Liver (tissue), 9 donors: ENCODE measurements around the gene MTRF1L. TPM values are rescaled to one million over a fixed set of nuclear protein-coding genes. Genes with fewer than 3 reads are reported as not detected.

Source experiments
- DNase-seq: peaks from one replicate; pipeline ENCODE4 v3.0.0-alpha.2; 2017; ENCODE audit warnings: low spot score
- H3K27ac ChIP-seq, 2 donors: one replicate each; pipeline ENCODE4 v1.7.0; 2013; ENCODE audit warnings: inconsistent platforms in 2 of 2, low read length in 2 of 2, control low read depth in 1 of 2, low read depth in 1 of 2, mild to moderate bottlenecking in 1 of 2
- H3K27me3 ChIP-seq, 4 donors: one replicate each; pipeline versions ENCODE4 v1.6.1 to v1.7.0; 2013; ENCODE audit warnings: low read length in 3 of 4, inconsistent platforms in 1 of 4, mild to moderate bottlenecking in 1 of 4, moderate library complexity in 1 of 4; ENCODE audit not compliant: control insufficient read depth in 4 of 4, insufficient read depth in 4 of 4
- H3K36me3 ChIP-seq, 4 donors: one replicate each; pipeline versions ENCODE4 v1.6.1 to v1.7.0; 2013; ENCODE audit warnings: low read length in 3 of 4, mild to moderate bottlenecking in 3 of 4, low read depth in 1 of 4, moderate library complexity in 1 of 4; ENCODE audit not compliant: control insufficient read depth in 4 of 4, insufficient read depth in 3 of 4
- H3K4me1 ChIP-seq, 4 donors: one replicate each; pipeline versions ENCODE4 v1.6.1 to v1.7.0; 2013; ENCODE audit warnings: low read length in 3 of 4, mild to moderate bottlenecking in 3 of 4, moderate library complexity in 1 of 4; ENCODE audit not compliant: control insufficient read depth in 4 of 4, insufficient read depth in 4 of 4
- H3K4me3 ChIP-seq, 3 donors: one replicate each; pipeline versions ENCODE4 v1.6.1 to v1.7.0; 2013; ENCODE audit warnings: low read length in 3 of 3, control low read depth in 1 of 3, low read depth in 1 of 3, mild to moderate bottlenecking in 1 of 3
- H3K9ac ChIP-seq, 2 donors: one replicate each; pipeline ENCODE4 v1.7.0; 2013; ENCODE audit warnings: low read length in 2 of 2, mild to moderate bottlenecking in 2 of 2, moderate library complexity in 2 of 2, control low read depth in 1 of 2, low read depth in 1 of 2
- H3K9me3 ChIP-seq, 4 donors: one replicate each; pipeline versions ENCODE4 v1.6.1 to v1.7.0; 2013; ENCODE audit warnings: low read length in 3 of 4; ENCODE audit not compliant: control insufficient read depth in 4 of 4
- EGR1 ChIP-seq, 2 donors: IDR thresholded peaks; 2 replicates each; pipeline ENCODE4 v1.6.1; 2016 to 2018; ENCODE audit warnings: antibody characterized with exemption in 2 of 2, low read depth in 2 of 2
- FOXA1 ChIP-seq: IDR thresholded peaks from 2 replicates; pipeline ENCODE4 v1.6.1; 2016; ENCODE audit warnings: antibody characterized with exemption
- FOXA2 ChIP-seq: IDR thresholded peaks from 2 replicates; pipeline ENCODE4 v1.6.1; 2016; ENCODE audit warnings: antibody characterized with exemption
- GABPA ChIP-seq, 2 donors: IDR thresholded peaks in 1 of 2; conservative IDR thresholded peaks in 1 of 2; 2 replicates each; pipeline ENCODE4 v1.6.1; 2016; ENCODE audit warnings: antibody characterized with exemption in 2 of 2, mild to moderate bottlenecking in 1 of 2, moderate library complexity in 1 of 2
- HNF4A ChIP-seq, 2 donors: conservative IDR thresholded peaks; 2 replicates each; pipeline ENCODE4 v1.6.1; 2016; ENCODE audit warnings: antibody characterized with exemption in 2 of 2, mild to moderate bottlenecking in 2 of 2
- JUND ChIP-seq, 2 donors: IDR thresholded peaks; 2 replicates each; pipeline ENCODE4 v1.6.1; 2016; ENCODE audit warnings: antibody characterized with exemption in 2 of 2
- NR2F2 ChIP-seq: IDR thresholded peaks from 2 replicates; pipeline ENCODE4 v1.6.1; 2016; ENCODE audit warnings: antibody characterized with exemption
- RAD21 ChIP-seq, 2 donors: IDR thresholded peaks; 2 replicates each; pipeline ENCODE4 v1.6.1; 2016; ENCODE audit warnings: antibody characterized with exemption in 2 of 2, mild to moderate bottlenecking in 2 of 2
- RXRA ChIP-seq, 2 donors: IDR thresholded peaks; 2 replicates each; pipeline ENCODE4 v1.6.1; 2017 to 2018; ENCODE audit warnings: antibody characterized with exemption in 2 of 2, mild to moderate bottlenecking in 1 of 2
- SP1 ChIP-seq: IDR thresholded peaks from 2 replicates; pipeline ENCODE4 v1.6.1; 2018; ENCODE audit warnings: antibody characterized with exemption, mild to moderate bottlenecking
- TAF1 ChIP-seq: conservative IDR thresholded peaks from 2 replicates; pipeline ENCODE4 v1.6.1; 2016; ENCODE audit warnings: antibody characterized with exemption, mild to moderate bottlenecking
- WGBS: extraction: QIAGEN DNeasy Blood & Tissue Kit; methylation state at CpG from one replicate; pipeline ENCODE4 v1.1.7; 2013; 5-methylcytosine and 5-hydroxymethylcytosine counted together
- polyA plus RNA-seq, 2 donors: library from polyadenylated mRNA; stranded (reverse) in 1 of 2; unstranded in 1 of 2; fragments of 200-250 nt in 1 of 2; fragments of >200 nt in 1 of 2; fragmentation: Nextera tagmentation in 1 of 2; extraction: Ambion mirVana in 1 of 2; gene quantifications; one replicate each; pipeline versions ENCODE4 v1.2.1 to v1.2.3, GENCODE V29; 2013 to 2015
- total RNA-seq, 2 donors: library from RNA; depleted of rRNA; stranded (reverse); fragments of >200 nt; gene quantifications; one replicate each; pipeline ENCODE4 v1.2.3, GENCODE V29; 2014
- TF ChIP-seq, protein P1 (sequence below): IDR thresholded peaks from 2 replicates; pipeline ENCODE4 v1.6.1; 2016; ENCODE audit warnings: antibody characterized with exemption
- TF ChIP-seq, protein P2 (sequence below): IDR thresholded peaks from 2 replicates; pipeline ENCODE4 v1.6.1; 2016; ENCODE audit warnings: antibody characterized with exemption, mild to moderate bottlenecking
- TF ChIP-seq, protein P3 (sequence below): IDR thresholded peaks from 2 replicates; pipeline ENCODE4 v1.6.1; 2016; ENCODE audit warnings: antibody characterized with exemption
- TF ChIP-seq, protein P4 (sequence below): fragments of 150-350 bp; IDR thresholded peaks from 2 replicates; pipeline ENCODE4 v1.5.1; 2017; ENCODE audit warnings: improper control_type of control experiment, low read depth, low read length; ENCODE audit not compliant: missing input control
- TF ChIP-seq, protein P5 (sequence below): IDR thresholded peaks from 2 replicates; pipeline ENCODE4 v1.6.1; 2016; ENCODE audit warnings: antibody characterized with exemption
- donor health status: healthy.
- donor health status: healthy.
- donor health status: healthy.
- donor health status: healthy.
- donor health status: healthy.

Gene MTRF1L
- total and polyA plus RNA-seq, 4 donors: 6.1 to 11.1 (median 8.4) TPM

DNA sequence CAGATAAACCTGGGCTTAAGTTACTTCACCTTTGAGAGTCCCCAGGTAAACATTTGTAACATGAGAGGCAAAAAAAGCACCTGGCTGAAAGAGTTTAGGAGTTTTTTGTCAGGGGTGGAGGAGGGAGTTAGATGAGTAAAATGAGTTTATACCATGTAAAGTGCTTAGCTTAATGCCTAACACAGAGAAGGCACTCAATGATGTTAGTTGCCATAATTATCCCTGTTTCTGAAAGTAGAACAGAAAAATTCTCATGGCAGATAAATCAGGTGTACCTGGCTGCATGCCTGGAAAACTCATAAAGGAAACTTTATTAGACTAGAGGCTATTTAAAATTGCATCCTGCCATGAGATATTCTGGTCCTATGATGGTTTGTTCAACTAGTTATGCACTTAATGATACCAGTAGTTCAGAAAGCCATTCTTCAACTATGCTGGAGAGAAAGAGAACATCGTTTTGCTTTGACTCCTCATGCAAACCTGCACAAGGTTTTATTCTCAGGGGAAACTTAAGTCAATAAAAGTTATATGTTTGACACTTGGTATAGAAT lies 60.1 kb downstream of the MTRF1L start:
- TF ChIP-seq TAF1 (no peak), HNF4A (conservative IDR thresholded peaks at IDR 0.05) (no peak), FOXA1 (no peak), GABPA (IDR thresholded peaks at IDR 0.05 in 1 of 2, conservative IDR thresholded peaks at IDR 0.05 in 1 of 2) (no peak), JUND (IDR thresholded peaks at IDR 0.05) (no peak), SP1 (no peak), NR2F2 (no peak)
- TF ChIP-seq, protein P1, sequence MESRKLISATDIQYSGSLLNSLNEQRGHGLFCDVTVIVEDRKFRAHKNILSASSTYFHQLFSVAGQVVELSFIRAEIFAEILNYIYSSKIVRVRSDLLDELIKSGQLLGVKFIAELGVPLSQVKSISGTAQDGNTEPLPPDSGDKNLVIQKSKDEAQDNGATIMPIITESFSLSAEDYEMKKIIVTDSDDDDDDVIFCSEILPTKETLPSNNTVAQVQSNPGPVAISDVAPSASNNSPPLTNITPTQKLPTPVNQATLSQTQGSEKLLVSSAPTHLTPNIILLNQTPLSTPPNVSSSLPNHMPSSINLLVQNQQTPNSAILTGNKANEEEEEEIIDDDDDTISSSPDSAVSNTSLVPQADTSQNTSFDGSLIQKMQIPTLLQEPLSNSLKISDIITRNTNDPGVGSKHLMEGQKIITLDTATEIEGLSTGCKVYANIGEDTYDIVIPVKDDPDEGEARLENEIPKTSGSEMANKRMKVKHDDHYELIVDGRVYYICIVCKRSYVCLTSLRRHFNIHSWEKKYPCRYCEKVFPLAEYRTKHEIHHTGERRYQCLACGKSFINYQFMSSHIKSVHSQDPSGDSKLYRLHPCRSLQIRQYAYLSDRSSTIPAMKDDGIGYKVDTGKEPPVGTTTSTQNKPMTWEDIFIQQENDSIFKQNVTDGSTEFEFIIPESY: no peak
- no peaks in the 10 kb centered on the region for H3K9me3 ChIP-seq
- 72% methylated on average over 1 of the region's 1 CpG for WGBS

DNA sequence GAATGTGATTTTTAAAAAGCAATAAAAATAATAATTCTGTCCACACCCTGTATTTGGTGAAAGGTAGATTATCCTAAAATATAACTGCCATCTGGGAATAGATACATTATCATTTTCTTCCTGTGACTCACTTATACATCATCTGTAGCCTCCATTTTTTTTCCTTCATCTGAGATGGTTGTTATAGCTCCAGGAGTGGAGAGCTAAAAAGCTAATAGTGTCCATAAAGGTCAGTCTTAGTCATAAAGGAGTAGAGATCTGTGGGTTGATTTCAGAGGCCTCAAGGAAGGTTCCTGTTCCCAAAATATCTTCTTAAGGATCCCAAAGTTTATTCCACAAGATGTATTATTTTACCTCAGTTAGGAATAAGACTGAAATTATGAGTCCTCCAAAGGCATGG lies 60.8 kb downstream of the MTRF1L start:
- H3K4me3 ChIP-seq: no peak overlapping the region
- no peak overlapping the region for H3K27ac ChIP-seq
- no peak for DNase-seq
- no peaks in the 10 kb centered on the region for H3K4me1 ChIP-seq
- no peaks in the 10 kb centered on the region for H3K9me3 ChIP-seq
- no peaks in the 10 kb centered on the region for H3K36me3 ChIP-seq
- TF ChIP-seq, protein P2, sequence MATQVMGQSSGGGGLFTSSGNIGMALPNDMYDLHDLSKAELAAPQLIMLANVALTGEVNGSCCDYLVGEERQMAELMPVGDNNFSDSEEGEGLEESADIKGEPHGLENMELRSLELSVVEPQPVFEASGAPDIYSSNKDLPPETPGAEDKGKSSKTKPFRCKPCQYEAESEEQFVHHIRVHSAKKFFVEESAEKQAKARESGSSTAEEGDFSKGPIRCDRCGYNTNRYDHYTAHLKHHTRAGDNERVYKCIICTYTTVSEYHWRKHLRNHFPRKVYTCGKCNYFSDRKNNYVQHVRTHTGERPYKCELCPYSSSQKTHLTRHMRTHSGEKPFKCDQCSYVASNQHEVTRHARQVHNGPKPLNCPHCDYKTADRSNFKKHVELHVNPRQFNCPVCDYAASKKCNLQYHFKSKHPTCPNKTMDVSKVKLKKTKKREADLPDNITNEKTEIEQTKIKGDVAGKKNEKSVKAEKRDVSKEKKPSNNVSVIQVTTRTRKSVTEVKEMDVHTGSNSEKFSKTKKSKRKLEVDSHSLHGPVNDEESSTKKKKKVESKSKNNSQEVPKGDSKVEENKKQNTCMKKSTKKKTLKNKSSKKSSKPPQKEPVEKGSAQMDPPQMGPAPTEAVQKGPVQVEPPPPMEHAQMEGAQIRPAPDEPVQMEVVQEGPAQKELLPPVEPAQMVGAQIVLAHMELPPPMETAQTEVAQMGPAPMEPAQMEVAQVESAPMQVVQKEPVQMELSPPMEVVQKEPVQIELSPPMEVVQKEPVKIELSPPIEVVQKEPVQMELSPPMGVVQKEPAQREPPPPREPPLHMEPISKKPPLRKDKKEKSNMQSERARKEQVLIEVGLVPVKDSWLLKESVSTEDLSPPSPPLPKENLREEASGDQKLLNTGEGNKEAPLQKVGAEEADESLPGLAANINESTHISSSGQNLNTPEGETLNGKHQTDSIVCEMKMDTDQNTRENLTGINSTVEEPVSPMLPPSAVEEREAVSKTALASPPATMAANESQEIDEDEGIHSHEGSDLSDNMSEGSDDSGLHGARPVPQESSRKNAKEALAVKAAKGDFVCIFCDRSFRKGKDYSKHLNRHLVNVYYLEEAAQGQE: no peak
- TF ChIP-seq NR2F2 (no peak), FOXA1 (no peak), EGR1 (IDR thresholded peaks at IDR 0.05; ENCODE audit: low read depth in 2 of 2) (no peak), GABPA (IDR thresholded peaks at IDR 0.05 in 1 of 2, conservative IDR thresholded peaks at IDR 0.05 in 1 of 2) (no peak), TAF1 (no peak), SP1 (no peak), FOXA2 (no peak), RXRA (IDR thresholded peaks at IDR 0.05) (no peak), HNF4A (conservative IDR thresholded peaks at IDR 0.05) (no peak), JUND (IDR thresholded peaks at IDR 0.05) (no peak), RAD21 (IDR thresholded peaks at IDR 0.05) (no peak)
- TF ChIP-seq, protein P3, sequence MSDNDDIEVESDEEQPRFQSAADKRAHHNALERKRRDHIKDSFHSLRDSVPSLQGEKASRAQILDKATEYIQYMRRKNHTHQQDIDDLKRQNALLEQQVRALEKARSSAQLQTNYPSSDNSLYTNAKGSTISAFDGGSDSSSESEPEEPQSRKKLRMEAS: no peak
- TF ChIP-seq, protein P1: no peak
- TF ChIP-seq, protein P4, sequence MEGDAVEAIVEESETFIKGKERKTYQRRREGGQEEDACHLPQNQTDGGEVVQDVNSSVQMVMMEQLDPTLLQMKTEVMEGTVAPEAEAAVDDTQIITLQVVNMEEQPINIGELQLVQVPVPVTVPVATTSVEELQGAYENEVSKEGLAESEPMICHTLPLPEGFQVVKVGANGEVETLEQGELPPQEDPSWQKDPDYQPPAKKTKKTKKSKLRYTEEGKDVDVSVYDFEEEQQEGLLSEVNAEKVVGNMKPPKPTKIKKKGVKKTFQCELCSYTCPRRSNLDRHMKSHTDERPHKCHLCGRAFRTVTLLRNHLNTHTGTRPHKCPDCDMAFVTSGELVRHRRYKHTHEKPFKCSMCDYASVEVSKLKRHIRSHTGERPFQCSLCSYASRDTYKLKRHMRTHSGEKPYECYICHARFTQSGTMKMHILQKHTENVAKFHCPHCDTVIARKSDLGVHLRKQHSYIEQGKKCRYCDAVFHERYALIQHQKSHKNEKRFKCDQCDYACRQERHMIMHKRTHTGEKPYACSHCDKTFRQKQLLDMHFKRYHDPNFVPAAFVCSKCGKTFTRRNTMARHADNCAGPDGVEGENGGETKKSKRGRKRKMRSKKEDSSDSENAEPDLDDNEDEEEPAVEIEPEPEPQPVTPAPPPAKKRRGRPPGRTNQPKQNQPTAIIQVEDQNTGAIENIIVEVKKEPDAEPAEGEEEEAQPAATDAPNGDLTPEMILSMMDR: no peak
- TF ChIP-seq, protein P5, sequence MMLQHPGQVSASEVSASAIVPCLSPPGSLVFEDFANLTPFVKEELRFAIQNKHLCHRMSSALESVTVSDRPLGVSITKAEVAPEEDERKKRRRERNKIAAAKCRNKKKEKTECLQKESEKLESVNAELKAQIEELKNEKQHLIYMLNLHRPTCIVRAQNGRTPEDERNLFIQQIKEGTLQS: no peak
- H3K9ac ChIP-seq: no peak overlapping the region
- H3K27me3 ChIP-seq: peaks cover 0 to 3% (median 0%) of the 10 kb centered on the region in 4 donors

More for the DNA sequence above, 60.1 kb downstream of the MTRF1L start:
- Histone ChIP-seq H3K27me3 (peaks cover 0 to 3% (median 0%) of the 10 kb centered on the region in 4 donors), H3K27ac (no peak overlapping the region), H3K4me1 (no peaks in the 10 kb centered on the region), H3K9ac (no peak overlapping the region), H3K36me3 (no peaks in the 10 kb centered on the region), H3K4me3 (no peak overlapping the region)
- DNase-seq: no peak
